Measurements from ENCODE around the gene ROR2. TPM values are rescaled to one million over a fixed set of nuclear protein-coding genes. Genes with fewer than 3 reads are reported as not detected.

Gene ROR2
- total RNA-seq, 2 donors from 2014 or later, result 4.0 to 5.4 TPM

- Histone ChIP-seq H3K9me3 (no peaks in the 10 kb centered on the region), H3K27ac (peak overlapping the region in 2 of 4 donors; percentile 23 to 32), H3K4me1 (peaks cover 11% of the 10 kb centered on the region), H3K36me3 (replicated peaks in 1 of 2; ENCODE audit: insufficient read depth in 1 of 2, low read depth in 2 of 2) (no peaks in the 10 kb centered on the region), H3K27me3 (no peaks in the 10 kb centered on the region), H3K4me3 (no peak overlapping the region)
- 30 to 32% methylated on average over 18 to 20 of the region's 20 CpGs for WGBS, 2 donors
- intact Hi-C loops (cut with DNase I), result no loop called here
- ATAC-seq (peak; percentile 48), DNase-seq (no peak)
- TF ChIP-seq CTCF (IDR thresholded peaks at IDR 0.05) (no peak), POLR2A (IDR thresholded peaks at IDR 0.05) (no peak)
Measured at GRCh38 chr9:91817493-91818224, 132.4 kb downstream of the ROR2 start.

- TF ChIP-seq POLR2A (IDR thresholded peaks at IDR 0.05) (no peak), CTCF (IDR thresholded peaks at IDR 0.05) (no peak)
- H3K27me3 ChIP-seq, result no peaks in the 10 kb centered on the region
- peaks cover 11% of the 10 kb centered on the region for H3K4me1 ChIP-seq
- H3K27ac ChIP-seq, result peak overlapping the region in 1 of 4 donors; percentile 23
- H3K36me3 ChIP-seq (replicated peaks in 1 of 2; ENCODE audit: insufficient read depth in 1 of 2, low read depth in 2 of 2), result no peaks in the 10 kb centered on the region
- H3K4me3 ChIP-seq, result no peak overlapping the region
- intact Hi-C loops (cut with DNase I), result no loop called here
- DNase-seq, result no peak
- H3K9me3 ChIP-seq, result no peaks in the 10 kb centered on the region
- no peak for ATAC-seq
- 85 to 92% methylated on average over 2 to 8 of the region's 8 CpGs for WGBS, 2 donors
Measured at GRCh38 chr9:91817106-91817492, 132.9 kb downstream of the ROR2 start.

- WGBS, 2 donors, result 91% methylated on average over 8 to 9 of the region's 9 CpGs
Measured at GRCh38 chr9:91816356-91816755, 133.7 kb downstream of the ROR2 start.

GRCh38 chr9:91815896-91816295, 134.1 kb downstream of the ROR2 start:
- intact Hi-C loops (cut with DNase I), result no loop called here
- Histone ChIP-seq H3K4me1 (peaks cover 11% of the 10 kb centered on the region), H3K27ac (no peak overlapping the region), H3K4me3 (no peak overlapping the region), H3K9me3 (no peaks in the 10 kb centered on the region), H3K27me3 (no peaks in the 10 kb centered on the region), H3K36me3 (replicated peaks in 1 of 2; ENCODE audit: insufficient read depth in 1 of 2, low read depth in 2 of 2) (no peaks in the 10 kb centered on the region)
- no peak for ATAC-seq
- DNase-seq, result no peak
- TF ChIP-seq CTCF (IDR thresholded peaks at IDR 0.05), result no peak
- TF ChIP-seq POLR2A (IDR thresholded peaks at IDR 0.05), result no peak
- WGBS, 2 donors, result 92 to 93% methylated on average over 10 of the region's 10 CpGs

More at GRCh38 chr9:91816356-91816755, 133.7 kb downstream of the ROR2 start:
- DNase-seq (no peak), ATAC-seq (no peak)
- intact Hi-C loops (cut with DNase I), result no loop called here
- H3K9me3 ChIP-seq, result no peaks in the 10 kb centered on the region
- no peaks in the 10 kb centered on the region for H3K36me3 ChIP-seq (replicated peaks in 1 of 2; ENCODE audit: insufficient read depth in 1 of 2, low read depth in 2 of 2)
- H3K27me3 ChIP-seq, result no peaks in the 10 kb centered on the region
- TF ChIP-seq POLR2A (IDR thresholded peaks at IDR 0.05) (no peak), CTCF (IDR thresholded peaks at IDR 0.05) (no peak)
- H3K4me3 ChIP-seq, result no peak overlapping the region
- no peak overlapping the region for H3K27ac ChIP-seq
- H3K4me1 ChIP-seq, result peaks cover 11% of the 10 kb centered on the region

GRCh38 chr9:91814753-91815152, 135.3 kb downstream of the ROR2 start:
- intact Hi-C loops (cut with DNase I), result no loop called here
- Histone ChIP-seq H3K27ac (no peak overlapping the region), H3K4me1 (peaks cover 11% of the 10 kb centered on the region), H3K4me3 (no peak overlapping the region), H3K9me3 (no peaks in the 10 kb centered on the region), H3K36me3 (replicated peaks in 1 of 2; ENCODE audit: insufficient read depth in 1 of 2, low read depth in 2 of 2) (no peaks in the 10 kb centered on the region), H3K27me3 (no peaks in the 10 kb centered on the region)
- WGBS, 2 donors, result 81 to 83% methylated on average over 8 of the region's 8 CpGs
- TF ChIP-seq CTCF (IDR thresholded peaks at IDR 0.05), result no peak
- TF ChIP-seq POLR2A (IDR thresholded peaks at IDR 0.05), result no peak
- ATAC-seq (no peak), DNase-seq (no peak)
